ENCODE measurements around the gene ARL14EPL.

- no peak for TF ChIP-seq CTCF (IDR thresholded peaks at IDR 0.05)
- TF ChIP-seq POLR2A (IDR thresholded peaks at IDR 0.05): no peak
Measured at GRCh38 chr5:116044073-116044472, 11.8 kb downstream of the ARL14EPL start.

Data from right lobe of liver (tissue), 4 donors.